ENCODE data around the gene TEX28.
"Not testable (repeated sequence)": the region's sequence is repeated elsewhere in the genome, so short reads cannot be mapped to it uniquely, and the experiment has no call there.

Gene TEX28

GRCh38 chrX:154305541-154306205, 10.7 kb upstream of the TEX28 start:
- peak overlapping the region in 1 of 2 donors; percentile 36 for H3K27ac Mint-ChIP-seq
- DNase-seq (no peak), ATAC-seq (replicated peaks) (no peak)
- H3K27me3 Mint-ChIP-seq = no peaks in the 10 kb centered on the region
- H3K36me3 Mint-ChIP-seq (ENCODE audit: insufficient read depth) = no peaks in the 10 kb centered on the region
- H3K4me1 Mint-ChIP-seq (ENCODE audit: low read depth in 2 of 2) = peaks cover 13 to 25% of the 10 kb centered on the region in 2 donors
- no peaks in the 10 kb centered on the region for H3K9me3 Mint-ChIP-seq
- no peak overlapping the region for H3K4me3 Mint-ChIP-seq

GRCh38 chrX:154304846-154305245, 9.9 kb upstream of the TEX28 start:
- no peak overlapping the region for H3K4me3 Mint-ChIP-seq

GRCh38 chrX:154303476-154303875, 8.6 kb upstream of the TEX28 start:
- H3K9me3 Mint-ChIP-seq = no peaks in the 10 kb centered on the region
- H3K27me3 Mint-ChIP-seq = no peaks in the 10 kb centered on the region
- no peak overlapping the region for H3K4me3 Mint-ChIP-seq
- no peak for DNase-seq
- H3K27ac Mint-ChIP-seq = no peak overlapping the region
- ATAC-seq (replicated peaks) = no peak
- H3K4me1 Mint-ChIP-seq (ENCODE audit: low read depth in 2 of 2) = peaks cover 12 to 19% of the 10 kb centered on the region in 2 donors
- no peaks in the 10 kb centered on the region for H3K36me3 Mint-ChIP-seq (ENCODE audit: insufficient read depth)

More at GRCh38 chrX:154304846-154305245, 9.9 kb upstream of the TEX28 start:
- H3K9me3 Mint-ChIP-seq = no peaks in the 10 kb centered on the region
- peak overlapping the region in 1 of 2 donors; percentile 36 for H3K27ac Mint-ChIP-seq
- ATAC-seq (replicated peaks) (no peak), DNase-seq (no peak)
- no peaks in the 10 kb centered on the region for H3K27me3 Mint-ChIP-seq
- H3K36me3 Mint-ChIP-seq (ENCODE audit: insufficient read depth) = no peaks in the 10 kb centered on the region
- peaks cover 13 to 27% of the 10 kb centered on the region in 2 donors for H3K4me1 Mint-ChIP-seq (ENCODE audit: low read depth in 2 of 2)

GRCh38 chrX:154302998-154303397, 8.1 kb upstream of the TEX28 start:
- H3K9me3 Mint-ChIP-seq; ATAC-seq (replicated peaks); DNase-seq; H3K27ac Mint-ChIP-seq; H3K27me3 Mint-ChIP-seq; H3K4me3 Mint-ChIP-seq; H3K36me3 Mint-ChIP-seq (ENCODE audit: insufficient read depth): not testable (repeated sequence)
- peaks cover 7 to 15% of the 10 kb centered on the region in 2 donors for H3K4me1 Mint-ChIP-seq (ENCODE audit: low read depth in 2 of 2)

- no peak overlapping the region for H3K4me3 Mint-ChIP-seq
- no peaks in the 10 kb centered on the region for H3K27me3 Mint-ChIP-seq
- H3K4me1 Mint-ChIP-seq (ENCODE audit: low read depth in 2 of 2) = peaks cover 0 to 8% of the 10 kb centered on the region in 2 donors
- no peak for DNase-seq
- no peak overlapping the region for H3K27ac Mint-ChIP-seq
- no peaks in the 10 kb centered on the region for H3K36me3 Mint-ChIP-seq (ENCODE audit: insufficient read depth)
- no peak for ATAC-seq (replicated peaks)
- H3K9me3 Mint-ChIP-seq = no peaks in the 10 kb centered on the region
Observed at GRCh38 chrX:154300816-154301215, 5.9 kb upstream of the TEX28 start.

GRCh38 chrX:154298312-154298711, 3.4 kb upstream of the TEX28 start:
- Mint-ChIP-seq H3K27ac (no peak overlapping the region), H3K4me3 (no peak overlapping the region), H3K4me1 (ENCODE audit: low read depth in 2 of 2) (peaks cover 0 to 2% of the 10 kb centered on the region in 2 donors), H3K27me3 (no peaks in the 10 kb centered on the region), H3K36me3 (ENCODE audit: insufficient read depth) (no peaks in the 10 kb centered on the region), H3K9me3 (no peaks in the 10 kb centered on the region)
- DNase-seq (no peak), ATAC-seq (replicated peaks) (no peak)

GRCh38 chrX:154296731-154297130, 1.8 kb upstream of the TEX28 start:
- Mint-ChIP-seq H3K4me1 (ENCODE audit: low read depth in 2 of 2) (peaks cover 0 to 2% of the 10 kb centered on the region in 2 donors), H3K27me3 (no peaks in the 10 kb centered on the region), H3K36me3 (ENCODE audit: insufficient read depth) (no peaks in the 10 kb centered on the region), H3K27ac (no peak overlapping the region), H3K4me3 (no peak overlapping the region), H3K9me3 (no peaks in the 10 kb centered on the region)
- DNase-seq (no peak), ATAC-seq (replicated peaks) (no peak)

GRCh38 chrX:154295664-154296310, 863 bp upstream of the TEX28 start, which contains the start of gene TKTL1:
TSS of gene TKTL1 (plus strand) at chrX:154295795. CDS start at chrX:154295860, 65 bp downstream.
- Mint-ChIP-seq H3K4me3 (no peak within 1 kb of the TSS), H3K9me3 (no peaks in the 10 kb centered on the region), H3K27me3 (no peaks in the 10 kb centered on the region), H3K36me3 (ENCODE audit: insufficient read depth) (no peaks in the 10 kb centered on the region), H3K27ac (no peak within 1 kb of the TSS), H3K4me1 (ENCODE audit: low read depth in 2 of 2) (peaks cover 0 to 2% of the 10 kb centered on the region in 2 donors)
- DNase-seq (no peak), ATAC-seq (replicated peaks) (no peak)

GRCh38 chrX:154286406-154286805, 8.5 kb downstream of the TEX28 start:
- not testable (repeated sequence) for H3K27ac Mint-ChIP-seq; ATAC-seq (replicated peaks); DNase-seq; H3K36me3 Mint-ChIP-seq (ENCODE audit: insufficient read depth); H3K27me3 Mint-ChIP-seq; H3K4me3 Mint-ChIP-seq; H3K4me1 Mint-ChIP-seq (ENCODE audit: low read depth in 2 of 2); H3K9me3 Mint-ChIP-seq

GRCh38 chrX:154284489-154285338, 10.2 kb downstream of the TEX28 start:
- peak; percentile 89 for ATAC-seq (replicated peaks)
- not testable (repeated sequence) for H3K27ac Mint-ChIP-seq

GRCh38 chrX:154269245-154269644, 25.7 kb downstream of the TEX28 start:
- H3K27me3 Mint-ChIP-seq; ATAC-seq (replicated peaks); H3K36me3 Mint-ChIP-seq (ENCODE audit: insufficient read depth); H3K9me3 Mint-ChIP-seq; H3K27ac Mint-ChIP-seq; DNase-seq; H3K4me3 Mint-ChIP-seq; H3K4me1 Mint-ChIP-seq (ENCODE audit: low read depth in 2 of 2): not testable (repeated sequence)

More at GRCh38 chrX:154284489-154285338, 10.2 kb downstream of the TEX28 start:
- H3K27me3 Mint-ChIP-seq; DNase-seq; H3K9me3 Mint-ChIP-seq; H3K4me3 Mint-ChIP-seq; H3K4me1 Mint-ChIP-seq (ENCODE audit: low read depth in 2 of 2); H3K36me3 Mint-ChIP-seq (ENCODE audit: insufficient read depth): not testable (repeated sequence)

- not testable (repeated sequence) for H3K36me3 Mint-ChIP-seq (ENCODE audit: insufficient read depth); H3K4me3 Mint-ChIP-seq; H3K27ac Mint-ChIP-seq; H3K9me3 Mint-ChIP-seq; H3K4me1 Mint-ChIP-seq (ENCODE audit: low read depth in 2 of 2); H3K27me3 Mint-ChIP-seq; ATAC-seq (replicated peaks); DNase-seq
Observed at GRCh38 chrX:154263072-154263471, 31.9 kb downstream of the TEX28 start.

GRCh38 chrX:154258711-154259110, 36.2 kb downstream of the TEX28 start:
- not testable (repeated sequence) for DNase-seq; H3K36me3 Mint-ChIP-seq (ENCODE audit: insufficient read depth); H3K4me1 Mint-ChIP-seq (ENCODE audit: low read depth in 2 of 2); H3K4me3 Mint-ChIP-seq; H3K27ac Mint-ChIP-seq; H3K9me3 Mint-ChIP-seq; H3K27me3 Mint-ChIP-seq
- ATAC-seq (replicated peaks) = peak; percentile 88

Data from effector memory CD8-positive, alpha-beta T cell (primary cell).